Endothelial cell of umbilical vein (primary cell): Measurements from ENCODE around the gene GPR78.

ENCODE experiments used
- CTCF ChIP-seq, 2 donors: IDR thresholded peaks; 1 replicate in 1 of 2; 2 replicates in 1 of 2; pipeline ENCODE4 v1.5.1; 2011; ENCODE audit warnings: low read length in 2 of 2, mild to moderate bottlenecking in 2 of 2, moderate library complexity in 2 of 2, control low read depth in 1 of 2, inconsistent platforms in 1 of 2, low read depth in 1 of 2; ENCODE audit not compliant: insufficient read depth in 1 of 2; ENCODE audit errors: extremely low read depth in 1 of 2
- EZH2 ChIP-seq: IDR thresholded peaks from 2 replicates; pipeline ENCODE4 v1.6.1; 2012; ENCODE audit warnings: borderline replicate concordance, low read depth, mild to moderate bottlenecking, moderate library complexity, low read length, inconsistent platforms; ENCODE audit not compliant: severe bottlenecking
- FOS ChIP-seq: IDR thresholded peaks from 2 replicates; pipeline ENCODE4 v1.6.1; 2011; ENCODE audit warnings: mild to moderate bottlenecking, low read length, moderate library complexity, borderline replicate concordance; ENCODE audit not compliant: insufficient read depth
- JUN ChIP-seq: IDR thresholded peaks from 2 replicates; pipeline ENCODE4 v1.6.1; 2011; ENCODE audit warnings: borderline replicate concordance, low read depth; ENCODE audit not compliant: insufficient read length, insufficient read depth
- MYC ChIP-seq: IDR thresholded peaks from one replicate; pipeline ENCODE4 v1.6.1; 2011; ENCODE audit warnings: mild to moderate bottlenecking, low read depth, low read length
- POLR2A ChIP-seq: IDR thresholded peaks from 2 replicates; pipeline ENCODE4 v1.6.1; 2012; ENCODE audit warnings: low read depth, mild to moderate bottlenecking, control low read depth, low read length
- POLR2AphosphoS5 ChIP-seq: IDR thresholded peaks from 2 replicates; pipeline ENCODE4 v1.6.1; 2012; ENCODE audit warnings: low read depth, mild to moderate bottlenecking, control low read depth, low read length, moderate library complexity; ENCODE audit not compliant: insufficient read depth

GRCh38 chr4:8544741-8545438, 35.3 kb upstream of the GPR78 start:
- no peak for TF ChIP-seq CTCF (IDR thresholded peaks at IDR 0.05; ENCODE audit: extremely low read depth in 1 of 2, insufficient read depth in 1 of 2, low read depth in 1 of 2, low read length in 2 of 2)
- TF ChIP-seq EZH2: no peak
- TF ChIP-seq FOS: no peak
- TF ChIP-seq POLR2AphosphoS5: no peak
- TF ChIP-seq POLR2A: no peak
- TF ChIP-seq MYC: no peak
- no peak for TF ChIP-seq JUN
